Smooth muscle cell (in vitro differentiated cells): Measurements from ENCODE around the gene CES4A. TPM values are rescaled to one million over a fixed set of nuclear protein-coding genes. Genes with fewer than 3 reads are reported as not detected.

ENCODE experiments used
- DNase-seq: peaks from one replicate; lab custom pipeline; 2025; ENCODE audit not compliant: unreplicated experiment; lab: John Stamatoyannopoulos, UW
- H2AFZ ChIP-seq: fragments of 200-600 bp; sonication (generic); 2 replicates; pipeline ENCODE4 v1.6.0; 2016; ENCODE audit warnings: antibody characterized with exemption, low read depth, mild to moderate bottlenecking
- H3F3A ChIP-seq: fragments of 200-600 bp; sonication (generic); 2 replicates; pipeline ENCODE4 v1.6.0; 2017; ENCODE audit warnings: antibody characterized with exemption, low read depth
- H3K27ac ChIP-seq: fragments of 200-600 bp; sonication (generic); 2 replicates; pipeline ENCODE4 v1.5.1; 2016; ENCODE audit warnings: low read depth, mild to moderate bottlenecking
- H3K27me3 ChIP-seq: fragments of 200-600 bp; sonication (generic); 2 replicates; pipeline ENCODE4 v1.6.1; 2016; ENCODE audit warnings: low read depth, mild to moderate bottlenecking
- H3K36me3 ChIP-seq: fragments of 200-600 bp; sonication (generic); 2 replicates; pipeline ENCODE4 v1.5.1; 2016; ENCODE audit warnings: low read depth
- H3K4me1 ChIP-seq: fragments of 200-600 bp; sonication (generic); 2 replicates; pipeline ENCODE4 v1.5.1; 2016; ENCODE audit warnings: low read depth
- H3K4me2 ChIP-seq: fragments of 200-600 bp; sonication (generic); 2 replicates; pipeline ENCODE4 v1.6.0; 2016; ENCODE audit warnings: mild to moderate bottlenecking
- H3K4me3 ChIP-seq: fragments of 200-600 bp; sonication (generic); 2 replicates; pipeline ENCODE4 v1.5.1; 2016; ENCODE audit warnings: mild to moderate bottlenecking
- H3K79me2 ChIP-seq: fragments of 200-600 bp; sonication (generic); 2 replicates; pipeline ENCODE4 v1.6.0; 2016; ENCODE audit warnings: low read depth, mild to moderate bottlenecking
- H3K9ac ChIP-seq: fragments of 200-600 bp; sonication (generic); 2 replicates; pipeline ENCODE4 v1.6.0; 2016; ENCODE audit warnings: low read depth
- H3K9me3 ChIP-seq: fragments of 200-600 bp; sonication (generic); replicated peaks from 2 replicates; pipeline ENCODE4 v1.5.1; 2016; ENCODE audit warnings: low read depth
- H4K20me1 ChIP-seq: fragments of 200-600 bp; sonication (generic); 2 replicates; pipeline ENCODE4 v1.6.0; 2016; ENCODE audit warnings: low read depth
- WGBS: methylation state at CpG from one replicate; pipeline ENCODE4 v1.1.7; 2016; ENCODE audit warnings: low lambda C conversion rate; 5-methylcytosine and 5-hydroxymethylcytosine counted together
- polyA plus RNA-seq: library from polyadenylated mRNA; unstranded; fragments of >200 nt; fragmentation: Nextera tagmentation; extraction: Ambion mirVana; gene quantifications from 2 replicates; pipeline ENCODE4 v1.2.1, GENCODE V29; 2016
- total RNA-seq: library from RNA; depleted of rRNA; stranded (reverse); fragments of >200 nt; gene quantifications from 2 replicates; pipeline ENCODE4 v1.2.3, GENCODE V29; 2014
- TF ChIP-seq, protein P1 (sequence below): fragments of 200-600 bp; sonication (generic); IDR thresholded peaks from 2 replicates; pipeline ENCODE4 v1.5.1; 2017; ENCODE audit warnings: borderline replicate concordance, mild to moderate bottlenecking, antibody characterized with exemption; ENCODE audit not compliant: insufficient read depth, poor library complexity, severe bottlenecking

The CES4A gene
- total and polyA plus RNA-seq, 2 experiments from 2014 or later = 0.63 to 0.93 TPM

DNA sequence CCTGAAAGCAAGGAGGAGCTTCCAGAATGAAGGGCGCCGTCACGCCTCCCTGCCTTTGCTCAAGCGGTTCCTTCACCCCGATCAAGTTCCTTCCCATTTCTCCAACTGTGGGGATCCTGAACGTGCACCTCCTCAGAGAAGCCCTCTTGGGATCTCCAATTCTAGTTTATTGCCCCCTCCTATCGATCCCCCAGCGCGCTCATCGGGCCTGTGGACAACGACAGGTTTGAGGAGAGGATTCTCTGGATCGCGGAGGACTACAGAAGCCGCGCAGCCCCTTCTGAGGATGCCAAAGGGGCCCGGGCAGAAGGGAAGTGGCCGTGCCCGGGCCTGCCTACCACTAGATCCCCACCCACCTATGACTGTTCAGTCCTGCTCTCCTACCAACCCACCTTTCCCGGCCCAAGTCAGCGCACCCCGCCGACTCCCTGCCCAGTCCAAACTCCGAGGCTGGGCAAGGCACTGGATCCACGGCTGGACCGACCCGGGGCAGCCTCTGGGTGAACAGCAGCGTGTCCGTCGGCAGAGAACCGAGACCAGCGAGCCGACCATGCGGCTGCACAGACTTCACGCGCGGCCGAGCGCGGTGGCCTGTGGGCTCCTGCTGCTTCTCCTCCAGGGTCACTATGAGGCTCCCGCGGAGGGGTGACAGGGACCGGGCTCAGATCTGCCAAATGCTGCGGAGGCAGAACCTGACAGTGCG lies 40.1 kb upstream of the CES4A start:
- Histone ChIP-seq H3K4me2 (peak overlapping the region; percentile 85), H3F3A (peaks cover 2% of the 10 kb centered on the region), H2AFZ (no peak overlapping the region), H3K27me3 (peaks cover 20% of the 10 kb centered on the region), H3K79me2 (no peaks in the 10 kb centered on the region), H3K4me1 (no peaks in the 10 kb centered on the region), H3K9ac (no peak overlapping the region), H4K20me1 (no peaks in the 10 kb centered on the region), H3K4me3 (peak overlapping the region; percentile 48), H3K9me3 (no peaks in the 10 kb centered on the region), H3K36me3 (no peaks in the 10 kb centered on the region), H3K27ac (no peak overlapping the region)
- WGBS = 50% methylated on average over 44 of the region's 44 CpGs
- TF ChIP-seq, protein P1, sequence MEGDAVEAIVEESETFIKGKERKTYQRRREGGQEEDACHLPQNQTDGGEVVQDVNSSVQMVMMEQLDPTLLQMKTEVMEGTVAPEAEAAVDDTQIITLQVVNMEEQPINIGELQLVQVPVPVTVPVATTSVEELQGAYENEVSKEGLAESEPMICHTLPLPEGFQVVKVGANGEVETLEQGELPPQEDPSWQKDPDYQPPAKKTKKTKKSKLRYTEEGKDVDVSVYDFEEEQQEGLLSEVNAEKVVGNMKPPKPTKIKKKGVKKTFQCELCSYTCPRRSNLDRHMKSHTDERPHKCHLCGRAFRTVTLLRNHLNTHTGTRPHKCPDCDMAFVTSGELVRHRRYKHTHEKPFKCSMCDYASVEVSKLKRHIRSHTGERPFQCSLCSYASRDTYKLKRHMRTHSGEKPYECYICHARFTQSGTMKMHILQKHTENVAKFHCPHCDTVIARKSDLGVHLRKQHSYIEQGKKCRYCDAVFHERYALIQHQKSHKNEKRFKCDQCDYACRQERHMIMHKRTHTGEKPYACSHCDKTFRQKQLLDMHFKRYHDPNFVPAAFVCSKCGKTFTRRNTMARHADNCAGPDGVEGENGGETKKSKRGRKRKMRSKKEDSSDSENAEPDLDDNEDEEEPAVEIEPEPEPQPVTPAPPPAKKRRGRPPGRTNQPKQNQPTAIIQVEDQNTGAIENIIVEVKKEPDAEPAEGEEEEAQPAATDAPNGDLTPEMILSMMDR = no peak
- DNase-seq = no peak

DNA sequence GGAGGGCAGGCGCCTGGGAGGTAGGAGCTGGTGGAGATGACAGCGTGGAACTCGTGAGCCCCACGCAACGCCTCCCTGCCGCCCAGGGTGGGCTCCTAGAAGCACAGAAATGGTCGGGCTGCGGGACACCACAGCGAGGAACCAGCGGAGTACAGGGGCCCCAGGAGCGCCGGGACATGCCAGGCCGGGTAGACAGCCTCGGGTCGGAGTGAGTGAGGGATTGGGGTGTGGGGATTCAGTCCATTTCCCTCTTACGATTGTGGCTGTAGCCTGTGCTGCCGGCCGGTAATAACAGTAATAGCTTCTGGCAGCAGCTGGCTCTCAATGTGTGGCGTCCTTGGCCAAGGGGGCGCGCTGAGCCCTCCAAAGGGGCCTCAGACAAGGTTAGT lies 39.6 kb upstream of the CES4A start:
- Histone ChIP-seq H3F3A (peaks cover 2% of the 10 kb centered on the region), H3K27ac (no peak overlapping the region), H3K9ac (no peak overlapping the region), H3K36me3 (no peaks in the 10 kb centered on the region), H3K27me3 (peaks cover 20% of the 10 kb centered on the region), H3K4me2 (peak overlapping the region; percentile 85), H3K79me2 (no peaks in the 10 kb centered on the region), H3K4me3 (no peak overlapping the region), H3K9me3 (no peaks in the 10 kb centered on the region), H4K20me1 (no peaks in the 10 kb centered on the region), H3K4me1 (no peaks in the 10 kb centered on the region), H2AFZ (no peak overlapping the region)
- TF ChIP-seq, protein P1 = no peak
- no peak for DNase-seq
- 73% methylated on average over 21 of the region's 21 CpGs for WGBS

DNA sequence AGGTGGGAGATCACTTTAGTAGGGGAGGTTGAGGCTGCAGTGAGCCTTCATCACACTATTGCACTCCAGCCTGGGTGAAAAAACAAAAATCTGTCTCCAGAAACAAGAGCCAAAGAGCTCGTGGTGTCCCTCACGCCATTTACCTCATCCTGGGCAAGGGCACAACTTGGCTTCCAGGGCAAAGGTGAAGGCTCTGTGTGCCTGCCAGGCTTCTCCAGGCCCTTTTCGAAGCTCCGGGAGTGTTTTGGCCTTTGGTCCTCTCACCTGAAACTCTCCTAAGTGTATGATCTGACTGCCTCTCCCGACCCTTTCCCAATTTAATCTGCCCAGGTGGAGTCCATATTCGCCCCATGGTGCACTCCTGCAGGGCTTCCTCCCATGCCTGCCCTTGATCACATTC lies 38.9 kb upstream of the CES4A start:
- H3K4me3 ChIP-seq = no peak overlapping the region
- H3K9me3 ChIP-seq = no peaks in the 10 kb centered on the region
- no peaks in the 10 kb centered on the region for H3K4me1 ChIP-seq
- H3K27me3 ChIP-seq = peaks cover 20% of the 10 kb centered on the region
- H3F3A ChIP-seq = peaks cover 2% of the 10 kb centered on the region
- no peak for DNase-seq
- TF ChIP-seq, protein P1 = no peak
- H3K27ac ChIP-seq = no peak overlapping the region
- no peaks in the 10 kb centered on the region for H4K20me1 ChIP-seq
- H2AFZ ChIP-seq = no peak overlapping the region
- no peaks in the 10 kb centered on the region for H3K36me3 ChIP-seq
- no peak overlapping the region for H3K9ac ChIP-seq
- no peaks in the 10 kb centered on the region for H3K79me2 ChIP-seq
- no peak overlapping the region for H3K4me2 ChIP-seq
- 91% methylated on average over 6 of the region's 6 CpGs for WGBS

DNA sequence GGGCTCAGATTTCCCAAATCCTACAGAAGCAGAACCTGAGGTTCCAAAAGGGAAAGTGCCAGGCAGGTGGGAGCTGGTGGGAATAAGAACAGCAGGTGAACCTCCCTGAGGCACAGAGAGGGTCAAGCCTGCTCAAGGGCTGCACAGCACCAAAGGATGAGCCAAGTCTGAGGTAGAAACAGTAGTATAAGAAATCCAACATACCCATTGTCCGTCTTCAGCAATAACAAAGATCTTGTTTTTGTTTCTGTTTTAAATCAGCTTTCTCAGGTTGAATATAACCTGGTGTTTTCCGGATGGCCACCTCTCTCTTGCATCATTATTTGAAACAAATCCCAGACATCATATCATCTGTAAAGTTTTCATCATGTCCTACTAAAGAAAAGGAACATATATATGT lies 38.0 kb upstream of the CES4A start:
- DNase-seq = no peak
- H3K27ac ChIP-seq = no peak overlapping the region
- no peaks in the 10 kb centered on the region for H3K79me2 ChIP-seq
- H3K4me1 ChIP-seq = no peaks in the 10 kb centered on the region
- no peak overlapping the region for H2AFZ ChIP-seq
- H3K4me3 ChIP-seq = no peak overlapping the region
- H3F3A ChIP-seq = peaks cover 1% of the 10 kb centered on the region
- TF ChIP-seq, protein P1 = no peak
- 88% methylated on average over 2 of the region's 2 CpGs for WGBS
- H3K9me3 ChIP-seq = no peaks in the 10 kb centered on the region
- no peaks in the 10 kb centered on the region for H3K36me3 ChIP-seq
- no peaks in the 10 kb centered on the region for H4K20me1 ChIP-seq
- H3K9ac ChIP-seq = no peak overlapping the region
- peaks cover 20% of the 10 kb centered on the region for H3K27me3 ChIP-seq
- no peak overlapping the region for H3K4me2 ChIP-seq
